Choroid plexus epithelial cell (primary cell): Measurements from ENCODE around the gene GLB1L.
"Not testable (repeated sequence)": the region's sequence is repeated elsewhere in the genome, so short reads cannot be mapped to it uniquely, and the experiment has no call there.

ENCODE experiments used
- DNase-seq: peaks from one replicate; pipeline ENCODE4 v3.0.0-alpha.2; 2010; ENCODE audit warnings: low read depth
- H3K4me3 ChIP-seq: 2 replicates; pipeline ENCODE4 v1.5.1; 2011; ENCODE audit warnings: low read depth, mild to moderate bottlenecking, control low read depth, low read length, moderate library complexity
- TF ChIP-seq, protein P1 (sequence below): conservative IDR thresholded peaks from 2 replicates; pipeline ENCODE4 v1.5.1; 2011; ENCODE audit warnings: low read depth, mild to moderate bottlenecking, control low read depth, inconsistent platforms, low read length, moderate library complexity

GLB1L gene

DNA sequence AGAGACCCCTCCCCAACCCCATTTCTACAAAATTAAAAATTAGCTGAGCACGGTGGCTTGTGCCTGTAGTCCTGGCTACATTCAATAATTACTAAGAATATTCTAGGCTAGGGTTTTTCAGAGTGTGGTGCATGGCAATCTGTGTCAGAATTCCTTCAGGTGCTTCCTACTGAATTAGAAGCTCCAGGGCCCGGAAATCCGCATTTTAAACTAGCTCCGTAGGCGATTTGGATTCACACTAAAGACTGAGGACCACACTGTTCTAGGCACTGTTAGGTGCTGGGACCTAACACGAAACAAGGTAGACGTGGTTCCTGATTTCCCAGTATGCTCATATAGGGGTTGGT lies 39.3 kb downstream of the GLB1L start:
- no peak for DNase-seq
- peak overlapping the region; percentile 65 for H3K4me3 ChIP-seq
- TF ChIP-seq, protein P1, sequence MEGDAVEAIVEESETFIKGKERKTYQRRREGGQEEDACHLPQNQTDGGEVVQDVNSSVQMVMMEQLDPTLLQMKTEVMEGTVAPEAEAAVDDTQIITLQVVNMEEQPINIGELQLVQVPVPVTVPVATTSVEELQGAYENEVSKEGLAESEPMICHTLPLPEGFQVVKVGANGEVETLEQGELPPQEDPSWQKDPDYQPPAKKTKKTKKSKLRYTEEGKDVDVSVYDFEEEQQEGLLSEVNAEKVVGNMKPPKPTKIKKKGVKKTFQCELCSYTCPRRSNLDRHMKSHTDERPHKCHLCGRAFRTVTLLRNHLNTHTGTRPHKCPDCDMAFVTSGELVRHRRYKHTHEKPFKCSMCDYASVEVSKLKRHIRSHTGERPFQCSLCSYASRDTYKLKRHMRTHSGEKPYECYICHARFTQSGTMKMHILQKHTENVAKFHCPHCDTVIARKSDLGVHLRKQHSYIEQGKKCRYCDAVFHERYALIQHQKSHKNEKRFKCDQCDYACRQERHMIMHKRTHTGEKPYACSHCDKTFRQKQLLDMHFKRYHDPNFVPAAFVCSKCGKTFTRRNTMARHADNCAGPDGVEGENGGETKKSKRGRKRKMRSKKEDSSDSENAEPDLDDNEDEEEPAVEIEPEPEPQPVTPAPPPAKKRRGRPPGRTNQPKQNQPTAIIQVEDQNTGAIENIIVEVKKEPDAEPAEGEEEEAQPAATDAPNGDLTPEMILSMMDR: no peak

DNA sequence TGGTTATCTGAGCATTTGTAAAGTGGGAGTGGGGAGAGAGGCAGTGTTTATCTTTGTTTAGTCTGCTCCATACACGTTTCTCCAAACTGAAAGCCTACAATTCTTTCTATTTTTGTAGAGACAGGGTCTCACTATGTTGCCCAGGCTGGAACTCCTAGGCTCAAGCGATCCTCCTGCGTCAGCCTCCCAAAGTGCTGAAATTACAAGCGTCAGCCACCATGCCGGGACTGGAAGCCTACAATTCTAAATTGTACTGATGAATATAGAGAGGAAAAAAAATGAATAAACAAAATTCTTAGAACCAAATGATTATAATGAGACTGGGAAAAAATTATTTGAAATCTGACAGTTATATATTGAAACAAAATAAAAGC lies 40.1 kb downstream of the GLB1L start:
- H3K4me3 ChIP-seq: no peak overlapping the region
- TF ChIP-seq, protein P1: no peak
- no peak for DNase-seq

DNA sequence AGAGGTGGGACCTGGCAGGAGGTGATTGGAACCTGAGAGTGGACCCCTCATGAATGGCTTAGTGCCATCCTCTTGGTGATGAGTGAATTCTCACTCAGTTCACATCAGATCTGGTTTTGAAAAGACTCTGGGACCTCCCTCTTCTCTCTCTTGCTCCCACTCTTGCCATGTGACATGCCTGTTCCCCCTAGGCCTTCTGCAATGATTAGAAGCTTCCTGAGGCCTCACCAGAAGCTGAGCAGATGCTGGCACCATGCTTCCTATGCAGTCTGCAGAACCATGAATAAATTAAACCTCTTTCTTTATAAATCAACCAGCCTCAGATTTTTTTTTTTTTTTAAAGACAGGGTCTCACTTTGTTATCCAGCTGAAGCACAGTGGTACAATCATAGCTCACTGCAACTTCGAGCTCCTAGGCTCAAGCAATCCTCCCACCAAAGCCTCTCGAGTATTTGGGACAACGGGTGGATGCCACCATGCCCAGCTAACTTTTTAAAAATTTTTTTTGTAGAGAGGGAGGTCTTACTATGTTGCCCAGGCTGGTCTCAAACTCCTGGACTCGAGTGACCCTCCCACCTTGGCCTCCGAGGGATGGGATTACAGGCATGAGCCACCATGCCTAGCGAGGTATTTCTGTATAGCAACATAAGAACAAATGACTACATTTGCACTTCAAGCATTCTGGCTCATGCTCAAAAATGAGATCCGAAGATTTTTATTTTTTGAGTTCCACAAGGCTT lies 40.6 kb downstream of the GLB1L start:
- DNase-seq: no peak
- no peak overlapping the region for H3K4me3 ChIP-seq
- TF ChIP-seq, protein P1: no peak

DNA sequence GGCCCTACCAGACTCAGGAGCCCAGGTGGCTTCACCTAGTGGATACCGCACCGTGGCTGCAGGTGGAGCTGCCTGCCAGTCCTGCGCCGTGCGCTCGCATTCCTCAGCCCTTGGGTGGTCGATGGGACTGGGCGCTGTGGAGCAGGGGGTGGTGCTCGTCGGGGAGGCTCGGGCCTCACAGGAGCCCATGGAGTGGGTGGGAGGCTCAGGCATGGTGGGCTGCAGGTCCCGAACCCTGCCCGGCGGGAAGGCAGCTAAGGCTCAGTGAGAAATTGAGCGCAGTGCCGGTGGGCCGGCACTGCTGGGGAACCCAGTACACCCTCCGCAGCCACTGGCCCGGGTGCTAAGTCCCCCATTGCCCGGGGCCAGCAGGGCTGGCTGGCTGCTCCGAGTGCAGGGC lies 43.9 kb downstream of the GLB1L start:
- H3K4me3 ChIP-seq, DNase-seq: not testable (repeated sequence)

DNA sequence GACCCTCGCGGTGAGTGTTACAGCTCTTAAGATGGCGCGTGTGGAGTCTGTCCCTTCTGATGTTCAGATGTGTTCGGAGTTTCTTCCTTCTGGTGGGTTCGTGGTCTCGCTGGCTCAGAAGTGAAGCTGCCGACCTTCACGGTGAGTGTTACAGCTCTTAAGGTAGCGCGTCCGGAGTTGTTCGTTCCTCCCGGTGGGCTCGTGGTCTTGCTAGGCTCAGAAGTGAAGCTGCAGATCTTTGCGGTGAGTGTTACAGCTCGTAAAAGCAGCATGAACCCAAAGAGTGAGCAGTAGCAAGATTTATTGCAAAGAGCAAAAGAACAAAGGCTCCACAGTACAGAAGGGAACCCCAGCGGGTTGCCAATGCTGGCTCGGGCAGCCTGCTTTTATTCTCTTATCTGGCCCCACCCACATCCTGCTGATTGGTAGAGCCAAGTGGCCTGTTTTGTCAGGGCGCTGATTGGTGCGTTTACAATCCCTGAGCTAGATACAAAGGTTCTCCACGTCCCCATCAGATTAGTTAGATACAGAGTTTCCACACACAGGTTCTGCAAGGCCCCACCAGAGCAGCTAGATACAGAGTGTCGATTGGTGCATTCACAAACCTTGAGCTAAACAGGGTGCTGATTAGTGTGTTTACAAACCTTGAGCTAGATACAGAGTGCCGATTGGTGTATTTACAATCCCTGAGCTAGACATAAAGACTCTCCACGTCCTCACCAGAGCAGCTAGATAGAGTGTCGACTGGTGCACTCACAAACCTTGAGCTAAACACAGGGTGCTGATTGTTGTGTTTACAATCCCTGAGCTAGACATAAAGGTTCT lies 44.5 kb downstream of the GLB1L start:
- H3K4me3 ChIP-seq, DNase-seq: not testable (repeated sequence)

DNA sequence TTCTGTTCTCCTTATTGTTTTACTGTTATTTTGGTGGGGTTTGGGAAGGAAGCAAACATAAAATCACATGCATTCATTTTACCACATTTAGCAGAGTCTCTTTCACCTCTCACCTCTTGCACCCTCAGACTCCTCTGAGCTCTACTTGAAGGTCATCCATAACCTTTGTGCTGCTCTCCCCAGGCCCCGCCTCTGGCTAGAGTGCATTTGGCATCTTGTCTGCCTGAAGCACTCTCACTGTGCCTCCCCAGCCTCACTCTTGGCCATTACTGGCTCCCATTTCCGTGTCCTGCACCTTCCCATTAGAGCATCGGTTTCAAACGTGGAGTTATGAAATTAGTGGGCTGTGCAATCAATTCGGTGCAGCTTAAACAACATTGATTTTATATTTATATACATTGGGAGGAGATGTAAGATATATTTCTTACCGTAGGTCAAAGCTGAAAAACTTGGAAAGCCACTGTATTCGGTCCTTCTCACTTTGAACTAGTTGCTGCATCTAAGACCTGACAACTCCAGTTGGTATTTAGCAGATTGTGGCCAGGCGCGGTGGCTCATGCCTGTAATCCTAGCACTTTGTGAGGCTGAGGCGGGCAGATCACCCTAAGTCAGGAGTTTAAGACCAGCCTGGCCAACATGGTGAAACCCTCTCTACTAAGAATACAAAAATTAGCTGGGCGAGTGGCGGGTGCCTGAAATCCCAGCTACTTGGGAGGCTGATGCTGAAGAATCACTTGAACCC lies 45.6 kb downstream of the GLB1L start:
- TF ChIP-seq, protein P1: no peak
- no peak overlapping the region for H3K4me3 ChIP-seq
- DNase-seq: no peak

DNA sequence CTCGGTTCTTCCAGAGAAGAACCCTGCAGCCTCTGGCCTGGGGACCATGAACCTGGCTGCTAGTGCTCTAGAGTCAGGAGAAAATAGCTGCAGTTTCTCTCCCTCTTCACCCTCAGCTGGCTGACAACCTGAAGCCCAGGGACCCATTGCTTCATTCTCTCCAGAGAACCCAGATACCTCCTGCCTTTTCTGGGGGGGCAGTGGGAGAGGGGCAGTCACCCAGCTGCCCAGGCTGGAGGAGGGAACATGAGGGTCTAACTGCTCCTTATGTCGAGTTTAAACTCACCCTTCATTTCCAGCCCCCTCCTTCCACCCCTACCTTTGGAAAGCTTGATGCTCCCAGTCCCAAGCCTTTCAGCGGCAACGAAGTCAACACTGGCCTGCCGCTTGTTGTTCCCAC lies 46.3 kb downstream of the GLB1L start:
- DNase-seq: no peak
- H3K4me3 ChIP-seq: no peak overlapping the region
- TF ChIP-seq, protein P1: no peak
